Loucy (cell line): ENCODE results near the gene DNAH5.

Experiments used
- H2AFZ ChIP-seq: fragments of 200-600 bp; sonication (generic); 2 replicates; pipeline ENCODE4 v1.6.0; 2016; ENCODE audit warnings: antibody characterized with exemption, mild to moderate bottlenecking, low read length, moderate library complexity
- H3F3A ChIP-seq: fragments of 200-600 bp; 2 replicates; pipeline ENCODE4 v1.6.0; 2016; ENCODE audit warnings: antibody characterized with exemption, low read depth, mild to moderate bottlenecking
- H3K27me3 ChIP-seq: fragments of 200-600 bp; sonication (generic); 2 replicates; pipeline ENCODE4 v1.6.1; 2014; ENCODE audit warnings: low read length, mild to moderate bottlenecking; ENCODE audit not compliant: insufficient read depth, poor library complexity, severe bottlenecking
- H3K36me3 ChIP-seq: fragments of 200-600 bp; sonication (generic); 2 replicates; pipeline ENCODE4 v1.6.1; 2016; ENCODE audit warnings: low read length; ENCODE audit not compliant: insufficient read depth
- H3K4me1 ChIP-seq: fragments of 200-600 bp; sonication (generic); 2 replicates; pipeline ENCODE4 v1.5.1; 2014; ENCODE audit warnings: low read length, mild to moderate bottlenecking; ENCODE audit not compliant: insufficient read depth, poor library complexity, severe bottlenecking
- H3K4me2 ChIP-seq: fragments of 200-600 bp; sonication (generic); 2 replicates; pipeline ENCODE4 v1.6.0; 2014; ENCODE audit warnings: antibody characterized with exemption, low read length, low read depth, mild to moderate bottlenecking; ENCODE audit not compliant: poor library complexity, severe bottlenecking
- H3K4me3 ChIP-seq: fragments of 200-600 bp; sonication (generic); 2 replicates; pipeline ENCODE4 v1.5.1; 2014; ENCODE audit warnings: low read length, mild to moderate bottlenecking, mixed read lengths; ENCODE audit not compliant: poor library complexity, severe bottlenecking
- H3K79me2 ChIP-seq: fragments of 200-600 bp; sonication (generic); 2 replicates; pipeline ENCODE4 v1.6.1; 2014; ENCODE audit warnings: low read length; ENCODE audit not compliant: insufficient read depth
- H3K9ac ChIP-seq: fragments of 200-600 bp; sonication (generic); 2 replicates; pipeline ENCODE4 v1.6.0; 2014; ENCODE audit warnings: mild to moderate bottlenecking, low read depth, low read length, moderate library complexity; ENCODE audit not compliant: poor library complexity, severe bottlenecking
- H3K9me2 ChIP-seq: fragments of 200-600 bp; sonication (generic); replicated peaks from 2 replicates; pipeline ENCODE4 v1.6.1; 2016; ENCODE audit warnings: low read depth, low read length, mixed read lengths
- H3K9me3 ChIP-seq: fragments of 200-600 bp; sonication (generic); 2 replicates; pipeline ENCODE4 v1.6.1; 2014; ENCODE audit warnings: mild to moderate bottlenecking, antibody characterized with exemption, low read length, low read depth; ENCODE audit not compliant: insufficient read depth
- H4K20me1 ChIP-seq: fragments of 200-600 bp; sonication (generic); 2 replicates; pipeline ENCODE4 v1.6.0; 2014; ENCODE audit warnings: antibody characterized with exemption, low read length, mild to moderate bottlenecking; ENCODE audit not compliant: insufficient read depth, poor library complexity, severe bottlenecking
- CTCF ChIP-seq: fragments of 200-600 bp; sonication (generic); conservative IDR thresholded peaks from 2 replicates; pipeline ENCODE4 v1.5.1; 2014; ENCODE audit warnings: mild to moderate bottlenecking, antibody characterized with exemption, low read length
- EZH2phosphoT487 ChIP-seq: fragments of 200-600 bp; IDR thresholded peaks from 2 replicates; pipeline ENCODE4 v1.6.1; 2018; ENCODE audit warnings: antibody characterized with exemption, mild to moderate bottlenecking, moderate library complexity, borderline replicate concordance

Gene DNAH5

GRCh38 chr5:13763719-13764118 is 180.8 kb downstream of the DNAH5 start:
- Histone ChIP-seq H3K4me3 (no peak overlapping the region), H3F3A (no peaks in the 10 kb centered on the region), H3K27me3 (no peaks in the 10 kb centered on the region), H3K36me3 (no peaks in the 10 kb centered on the region), H4K20me1 (no peaks in the 10 kb centered on the region), H3K9me2 (no peaks in the 10 kb centered on the region), H3K4me1 (no peaks in the 10 kb centered on the region), H3K79me2 (no peaks in the 10 kb centered on the region), H3K4me2 (no peak overlapping the region), H3K9me3 (no peaks in the 10 kb centered on the region), H3K9ac (no peak overlapping the region), H2AFZ (no peak overlapping the region)
- TF ChIP-seq CTCF (no peak), EZH2phosphoT487 (no peak)

- no peak overlapping the region for H3K4me2 ChIP-seq
- no peaks in the 10 kb centered on the region for H3F3A ChIP-seq
- H3K36me3 ChIP-seq, result no peaks in the 10 kb centered on the region
- H3K27me3 ChIP-seq, result no peaks in the 10 kb centered on the region
- H4K20me1 ChIP-seq, result no peaks in the 10 kb centered on the region
- no peaks in the 10 kb centered on the region for H3K79me2 ChIP-seq
- H2AFZ ChIP-seq, result no peak overlapping the region
- no peak overlapping the region for H3K9ac ChIP-seq
- no peak for TF ChIP-seq EZH2phosphoT487
- no peak for TF ChIP-seq CTCF
- H3K9me2 ChIP-seq, result no peaks in the 10 kb centered on the region
- H3K4me1 ChIP-seq, result no peaks in the 10 kb centered on the region
- no peak overlapping the region for H3K4me3 ChIP-seq
- no peaks in the 10 kb centered on the region for H3K9me3 ChIP-seq
Observed at GRCh38 chr5:13749766-13750165, 194.7 kb downstream of the DNAH5 start.

GRCh38 chr5:13746026-13746425 is 198.5 kb downstream of the DNAH5 start:
- no peaks in the 10 kb centered on the region for H3K4me1 ChIP-seq
- H3K79me2 ChIP-seq, result no peaks in the 10 kb centered on the region
- no peaks in the 10 kb centered on the region for H3K9me2 ChIP-seq
- TF ChIP-seq EZH2phosphoT487 (no peak), CTCF (no peak)
- H3K4me3 ChIP-seq, result no peak overlapping the region
- H3K9ac ChIP-seq, result no peak overlapping the region
- H2AFZ ChIP-seq, result no peak overlapping the region
- no peaks in the 10 kb centered on the region for H3K9me3 ChIP-seq
- no peaks in the 10 kb centered on the region for H3K27me3 ChIP-seq
- H3K4me2 ChIP-seq, result no peak overlapping the region
- H3F3A ChIP-seq, result no peaks in the 10 kb centered on the region
- no peaks in the 10 kb centered on the region for H3K36me3 ChIP-seq
- H4K20me1 ChIP-seq, result no peaks in the 10 kb centered on the region
